A549 (cell line): ENCODE measurements around the gene SLC22A23. TPM values are rescaled to one million over a fixed set of nuclear protein-coding genes. Genes with fewer than 3 reads are reported as not detected.
A peak's percentile ranks its signal among the peaks of the same experiment; 100 is the strongest.

ENCODE experiments used
- ATAC-seq, 2 experiments: fragments of 200-7000 bp in 1 of 2; fragments of >200 bp in 1 of 2; cut with Nextera tagmentation in 1 of 2; cut with Tn5 transposase in 1 of 2; 3 replicates each; pipeline versions ENCODE4 v1.8.0 to v1.9.1; 2018 to 2020; ENCODE audit warnings: mild to moderate bottlenecking in 1 of 2, moderate library complexity in 1 of 2
- CTCF ChIA-PET: fragments of 300-600 bp; sonication (Branson Sonifier 250); formaldehyde crosslinking; extraction: SDS; loops from one replicate; lab custom pipeline; 2021; ENCODE audit warnings: antibody characterized with exemption, inconsistent platforms; lab: Yijun Ruan, JAX
- POLR2A ChIA-PET: fragments of 350-600 bp; formaldehyde crosslinking; extraction: SDS; loops from one replicate; lab custom pipeline; 2021; ENCODE audit warnings: antibody characterized with exemption, inconsistent platforms; lab: Yijun Ruan, JAX
- DNase-seq, 2 experiments: peaks; one replicate each; pipeline versions ENCODE4 v3.0.0 to v3.0.0-alpha.2; 2011 to 2016; ENCODE audit warnings: low read depth in 1 of 2, low spot score in 1 of 2
- FAIRE-seq: peaks from 2 replicates; lab custom pipeline; 2011; peaks lifted over from hg19 to GRCh38; lab: Jason Lieb, UNC
- H3K27ac ChIP-seq, 2 experiments: fragments of >200 bp; sonication (Bioruptor Twin); formaldehyde crosslinking; 3 replicates each; pipeline ENCODE4 v1.5.1; 2016 to 2017
- H3K4me1 ChIP-seq: fragments of >200 bp; sonication (Bioruptor Twin); formaldehyde crosslinking; 3 replicates; pipeline ENCODE4 v1.6.1; 2016
- H3K4me2 ChIP-seq: fragments of >200 bp; sonication (Bioruptor Twin); formaldehyde crosslinking; 3 replicates; pipeline ENCODE4 v1.6.1; 2016
- H3K4me3 ChIP-seq: fragments of >200 bp; sonication (Bioruptor Twin); formaldehyde crosslinking; 3 replicates; pipeline ENCODE4 v1.5.1; 2016
- H3K9me3 ChIP-seq: fragments of >200 bp; sonication (Bioruptor Twin); formaldehyde crosslinking; 3 replicates; pipeline ENCODE4 v1.6.1; 2016
- BCL3 ChIP-seq: fragments of >200 bp; sonication (Bioruptor Twin); formaldehyde crosslinking; IDR thresholded peaks from 3 replicates; pipeline ENCODE4 v1.6.1; 2016
- BHLHE40 ChIP-seq: IDR thresholded peaks from 2 replicates; pipeline ENCODE4 v1.6.1; 2012; ENCODE audit warnings: low read depth, low read length, inconsistent platforms
- E2F6 ChIP-seq: IDR thresholded peaks from 2 replicates; pipeline ENCODE4 v1.6.1; 2012; ENCODE audit warnings: low read depth, borderline replicate concordance
- EHMT2 ChIP-seq: fragments of 200-600 bp; sonication (generic); IDR thresholded peaks from 2 replicates; pipeline ENCODE4 v1.6.1; 2016; ENCODE audit warnings: antibody characterized with exemption, low read depth, mild to moderate bottlenecking, moderate library complexity
- ELK1 ChIP-seq: fragments of 150-350 bp; IDR thresholded peaks from 2 replicates; pipeline ENCODE4 v1.6.1; 2014; ENCODE audit warnings: low read depth, mild to moderate bottlenecking, low read length
- EP300 ChIP-seq, 2 experiments: fragments of >200 bp; sonication (Bioruptor Twin); formaldehyde crosslinking; IDR thresholded peaks; 2 replicates in 1 of 2; 3 replicates in 1 of 2; pipeline ENCODE4 v1.6.1; 2016 to 2017
- ESRRA ChIP-seq: fragments of 150-350 bp; IDR thresholded peaks from 2 replicates; pipeline ENCODE4 v1.6.1; 2014; ENCODE audit warnings: mild to moderate bottlenecking, low read length, borderline replicate concordance
- FOSB ChIP-seq: fragments of 250-450 bp; sonication (Bioruptor Pico); IDR thresholded peaks from 2 replicates; pipeline ENCODE4 v1.5.0; 2020; ENCODE audit warnings: mild to moderate bottlenecking, moderate library complexity
- HDAC2 ChIP-seq: fragments of 200-600 bp; sonication (generic); IDR thresholded peaks from 2 replicates; pipeline ENCODE4 v1.6.1; 2016
- HOXA7 ChIP-seq: fragments of 250-450 bp; sonication (Bioruptor Pico); IDR thresholded peaks from 2 replicates; pipeline ENCODE4 v1.5.0; 2020; ENCODE audit warnings: mild to moderate bottlenecking, moderate library complexity
- KDM1A ChIP-seq: fragments of 200-600 bp; sonication (generic); IDR thresholded peaks from 2 replicates; pipeline ENCODE4 v1.6.1; 2016; ENCODE audit warnings: low read depth, mild to moderate bottlenecking
- MYC ChIP-seq: IDR thresholded peaks from 2 replicates; pipeline ENCODE4 v1.6.1; 2012; ENCODE audit warnings: mild to moderate bottlenecking, inconsistent platforms, low read length, improper control_type of control experiment, borderline replicate concordance
- PBX3 ChIP-seq: IDR thresholded peaks from 2 replicates; pipeline ENCODE4 v1.6.1; 2012
- PHF8 ChIP-seq: fragments of 200-600 bp; sonication (generic); IDR thresholded peaks from 2 replicates; pipeline ENCODE4 v1.6.1; 2016; ENCODE audit warnings: low read depth, mild to moderate bottlenecking, antibody characterized with exemption, moderate library complexity, borderline replicate concordance
- RARB ChIP-seq: fragments of 250-450 bp; sonication (Bioruptor Pico); IDR thresholded peaks from 2 replicates; pipeline ENCODE4 v1.8.0; 2021; ENCODE audit warnings: mild to moderate bottlenecking, moderate library complexity
- RCOR1 ChIP-seq: fragments of 150-350 bp; IDR thresholded peaks from 2 replicates; pipeline ENCODE4 v1.6.1; 2014; ENCODE audit warnings: antibody characterized with exemption, low read length, low read depth
- RFX5 ChIP-seq: fragments of 450-650 bp; IDR thresholded peaks from 2 replicates; pipeline ENCODE4 v1.7.1; 2014; ENCODE audit warnings: antibody characterized with exemption, mild to moderate bottlenecking, moderate library complexity
- RNF2 ChIP-seq: fragments of 200-600 bp; sonication (generic); IDR thresholded peaks from 2 replicates; pipeline ENCODE4 v1.6.1; 2016; ENCODE audit warnings: low read depth, mild to moderate bottlenecking, antibody characterized with exemption, moderate library complexity, borderline replicate concordance
- SMC3 ChIP-seq: fragments of >200 bp; sonication (Bioruptor Twin); formaldehyde crosslinking; IDR thresholded peaks from 3 replicates; pipeline ENCODE4 v1.6.1; 2018; ENCODE audit warnings: inconsistent platforms
- USF2 ChIP-seq: fragments of 450-650 bp; IDR thresholded peaks from 2 replicates; pipeline ENCODE4 v1.6.1; 2014; ENCODE audit warnings: antibody characterized with exemption
- WGBS: methylation state at CpG from one replicate; pipeline ENCODE4 v1.1.6; 2017; ENCODE audit errors: missing lambda C conversion rate; 5-methylcytosine and 5-hydroxymethylcytosine counted together
- polyA plus RNA-seq, 4 experiments: library from polyadenylated mRNA; depleted of rRNA in 3 of 4; stranded (reverse); fragments of >200 nt; fragmentation: RNase III in 1 of 4; extraction: RNeasy Plus Mini Kit Qiagen cat#74134 plus additional on column Dnase treatment in 1 of 4; gene quantifications; 2 replicates in 3 of 4; 3 replicates in 1 of 4; pipeline ENCODE4 v1.2.3, GENCODE V29; 2011 to 2017
- TF ChIP-seq, protein P1 (sequence below): fragments of >200 bp; sonication (Bioruptor Twin); formaldehyde crosslinking; IDR thresholded peaks from 3 replicates; pipeline ENCODE4 v1.5.1; 2016
- TF ChIP-seq, protein P2 (sequence below): IDR thresholded peaks from 2 replicates; pipeline ENCODE4 v1.6.1; 2012

The SLC22A23 gene
- polyA plus RNA-seq, 2 of the 4 experiments (the other 2 are of a cell fraction), result 4.4 to 6.2 TPM

DNA sequence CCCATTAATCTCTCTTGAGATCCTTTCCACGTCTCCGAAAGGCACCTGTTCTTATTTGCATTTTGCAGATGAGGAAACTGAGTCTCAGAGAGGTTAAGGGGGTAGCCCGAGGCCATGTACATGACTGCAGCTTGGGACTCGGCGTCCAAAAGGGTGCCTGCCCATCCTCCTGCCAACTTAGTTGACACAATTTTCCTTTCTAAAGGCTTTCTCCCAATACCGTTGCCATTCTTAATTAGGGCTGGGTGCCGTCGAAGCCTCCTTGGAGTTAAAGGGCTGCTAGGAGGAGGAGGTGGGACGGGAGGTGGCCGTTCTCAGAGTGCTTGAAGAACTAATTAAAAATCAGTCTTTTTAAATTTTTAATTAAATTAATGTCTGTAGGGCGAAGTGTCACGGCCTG, 198.6 kb downstream of the SLC22A23 start:
- ATAC-seq (no peak), FAIRE-seq (no peak), DNase-seq (no peak)
- peak overlapping the region; percentile 92 for H3K4me3 ChIP-seq
- H3K9me3 ChIP-seq, result no peaks in the 10 kb centered on the region
- peak overlapping the region in 1 of 2 experiments; percentile 99; a peak in 2 of 6 replicates for H3K27ac ChIP-seq
- POLR2A ChIA-PET, result interaction anchor here (0.6 to 2.5 kb wide), 3 partner anchors 14 to 194 kb away, joined by 4 to 10 read pairs (median 4); no protein-coding TSS in a partner anchor
- CTCF ChIA-PET, result interaction anchor here (1.4 kb wide), 1 partner anchor 96 kb away, joined by 4 read pairs; no protein-coding TSS in a partner anchor
- H3K4me1 ChIP-seq, result peaks cover 11% of the 10 kb centered on the region
- WGBS, result 52% methylated on average over 12 of the region's 12 CpGs
- peak overlapping the region; percentile 69 for H3K4me2 ChIP-seq
- TF ChIP-seq BHLHE40, result no peak
- no peak for TF ChIP-seq HOXA7 (CRISPR knock-in tag)
- TF ChIP-seq HDAC2, result no peak
- TF ChIP-seq KDM1A, result no peak
- no peak for TF ChIP-seq PBX3
- no peak for TF ChIP-seq USF2
- TF ChIP-seq MYC, result no peak
- no peak for TF ChIP-seq ESRRA
- TF ChIP-seq RFX5, result no peak
- TF ChIP-seq RARB (CRISPR knock-in tag), result no peak
- no peak for TF ChIP-seq FOSB (CRISPR knock-in tag)
- TF ChIP-seq, protein P1, sequence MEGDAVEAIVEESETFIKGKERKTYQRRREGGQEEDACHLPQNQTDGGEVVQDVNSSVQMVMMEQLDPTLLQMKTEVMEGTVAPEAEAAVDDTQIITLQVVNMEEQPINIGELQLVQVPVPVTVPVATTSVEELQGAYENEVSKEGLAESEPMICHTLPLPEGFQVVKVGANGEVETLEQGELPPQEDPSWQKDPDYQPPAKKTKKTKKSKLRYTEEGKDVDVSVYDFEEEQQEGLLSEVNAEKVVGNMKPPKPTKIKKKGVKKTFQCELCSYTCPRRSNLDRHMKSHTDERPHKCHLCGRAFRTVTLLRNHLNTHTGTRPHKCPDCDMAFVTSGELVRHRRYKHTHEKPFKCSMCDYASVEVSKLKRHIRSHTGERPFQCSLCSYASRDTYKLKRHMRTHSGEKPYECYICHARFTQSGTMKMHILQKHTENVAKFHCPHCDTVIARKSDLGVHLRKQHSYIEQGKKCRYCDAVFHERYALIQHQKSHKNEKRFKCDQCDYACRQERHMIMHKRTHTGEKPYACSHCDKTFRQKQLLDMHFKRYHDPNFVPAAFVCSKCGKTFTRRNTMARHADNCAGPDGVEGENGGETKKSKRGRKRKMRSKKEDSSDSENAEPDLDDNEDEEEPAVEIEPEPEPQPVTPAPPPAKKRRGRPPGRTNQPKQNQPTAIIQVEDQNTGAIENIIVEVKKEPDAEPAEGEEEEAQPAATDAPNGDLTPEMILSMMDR, result no peak
- TF ChIP-seq EHMT2, result no peak
- no peak for TF ChIP-seq RCOR1
- no peak for TF ChIP-seq EP300 (IDR thresholded peaks at IDR 0.05)
- no peak for TF ChIP-seq BCL3
- no peak for TF ChIP-seq E2F6
- TF ChIP-seq, protein P2, sequence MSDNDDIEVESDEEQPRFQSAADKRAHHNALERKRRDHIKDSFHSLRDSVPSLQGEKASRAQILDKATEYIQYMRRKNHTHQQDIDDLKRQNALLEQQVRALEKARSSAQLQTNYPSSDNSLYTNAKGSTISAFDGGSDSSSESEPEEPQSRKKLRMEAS, result no peak

GRCh38 chr6:3253597-3253961, 203.3 kb downstream of the SLC22A23 start:
- no peak for DNase-seq
- no peak for TF ChIP-seq SMC3
- TF ChIP-seq E2F6, result no peak
- no peak for TF ChIP-seq ESRRA
- no peak for TF ChIP-seq ELK1
- TF ChIP-seq, protein P2, result no peak
- TF ChIP-seq PHF8, result no peak
- no peak for TF ChIP-seq RNF2
- TF ChIP-seq, all 56 proteins: peak for 0
- ATAC-seq, result no peak
- H3K4me1 ChIP-seq, result peaks cover 3% of the 10 kb centered on the region; the same call in 1 of the 3 replicates
- ChIA-PET POLR2A (no interaction called here), CTCF (interaction anchor here (1.2 to 6.8 kb wide), 5 partner anchors 15 to 254 kb away, joined by 3 to 50 read pairs (median 4); partner anchors contain the start of gene NQO2)
- no peak overlapping the region for H3K27ac ChIP-seq
- WGBS, result 96% methylated on average over 14 of the region's 40 CpGs
- no peak overlapping the region for H3K4me3 ChIP-seq
- no peak overlapping the region for H3K4me2 ChIP-seq
- no peak for FAIRE-seq
- no peaks in the 10 kb centered on the region for H3K9me3 ChIP-seq
